ENCODE data around the gene SQOR. TPM values are rescaled to one million over a fixed set of nuclear protein-coding genes. Genes with fewer than 3 reads are reported as not detected.

Gene SQOR
- total RNA-seq, 1 experiment from 2014 or later = 40.9 TPM

DNA sequence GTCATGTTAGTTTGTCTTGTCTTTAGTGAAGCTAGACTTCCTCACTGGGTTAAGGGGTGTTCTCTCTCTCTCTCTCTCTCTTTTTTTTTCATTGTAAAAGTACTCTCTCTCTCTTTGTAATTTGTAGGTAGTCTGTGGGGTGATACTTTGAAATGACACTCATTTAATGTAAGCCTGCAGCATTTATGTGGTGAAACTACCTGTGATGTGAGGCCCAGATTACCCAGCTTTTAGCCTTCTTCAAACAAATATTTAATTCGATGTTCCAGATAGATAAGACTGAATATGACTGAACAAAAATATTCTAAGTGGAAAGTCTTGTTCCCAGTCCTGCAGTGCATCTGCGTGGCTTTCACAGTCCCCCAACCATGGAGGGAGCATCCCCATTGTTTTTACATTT, 49.7 kb downstream of the SQOR start:
- H3K9me2 ChIP-seq (ENCODE audit: insufficient read depth) = no peaks in the 10 kb centered on the region
- no peak overlapping the region for H3K27ac ChIP-seq
- H3K36me3 ChIP-seq (ENCODE audit: low read depth) = no peaks in the 10 kb centered on the region
- H3K9me3 ChIP-seq (ENCODE audit: insufficient read depth, low read depth) = no peaks in the 10 kb centered on the region
- ChIA-PET POLR2A (ENCODE audit: unreplicated experiment) (no interaction called here), CTCF (interaction anchor here (0.6 kb wide), 1 partner anchor 17 kb away, joined by 3 read pairs; no protein-coding TSS in a partner anchor)
- intact Hi-C loops (cut with micrococcal nuclease; ENCODE audit: unreplicated experiment) = no loop called here
- no peak overlapping the region for H3K4me2 ChIP-seq
- no peaks in the 10 kb centered on the region for H3K4me1 ChIP-seq (replicated peaks; ENCODE audit: insufficient read depth)
- BruUV-seq (replicated peaks) = no TSS peak
- H3K79me2 ChIP-seq (ENCODE audit: low read depth) = no peaks in the 10 kb centered on the region
- H4K20me1 ChIP-seq (ENCODE audit: insufficient read depth) = no peaks in the 10 kb centered on the region
- no peak overlapping the region for H3K4me3 ChIP-seq
- no peak overlapping the region for H2AFZ ChIP-seq
- no peak for DNase-seq
- TF ChIP-seq, protein P1, sequence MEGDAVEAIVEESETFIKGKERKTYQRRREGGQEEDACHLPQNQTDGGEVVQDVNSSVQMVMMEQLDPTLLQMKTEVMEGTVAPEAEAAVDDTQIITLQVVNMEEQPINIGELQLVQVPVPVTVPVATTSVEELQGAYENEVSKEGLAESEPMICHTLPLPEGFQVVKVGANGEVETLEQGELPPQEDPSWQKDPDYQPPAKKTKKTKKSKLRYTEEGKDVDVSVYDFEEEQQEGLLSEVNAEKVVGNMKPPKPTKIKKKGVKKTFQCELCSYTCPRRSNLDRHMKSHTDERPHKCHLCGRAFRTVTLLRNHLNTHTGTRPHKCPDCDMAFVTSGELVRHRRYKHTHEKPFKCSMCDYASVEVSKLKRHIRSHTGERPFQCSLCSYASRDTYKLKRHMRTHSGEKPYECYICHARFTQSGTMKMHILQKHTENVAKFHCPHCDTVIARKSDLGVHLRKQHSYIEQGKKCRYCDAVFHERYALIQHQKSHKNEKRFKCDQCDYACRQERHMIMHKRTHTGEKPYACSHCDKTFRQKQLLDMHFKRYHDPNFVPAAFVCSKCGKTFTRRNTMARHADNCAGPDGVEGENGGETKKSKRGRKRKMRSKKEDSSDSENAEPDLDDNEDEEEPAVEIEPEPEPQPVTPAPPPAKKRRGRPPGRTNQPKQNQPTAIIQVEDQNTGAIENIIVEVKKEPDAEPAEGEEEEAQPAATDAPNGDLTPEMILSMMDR (conservative IDR thresholded peaks at IDR 0.05) = no peak
- TF ChIP-seq EZH2 (IDR thresholded peaks at IDR 0.05; ENCODE audit: low read depth) = no peak
- no peaks in the 10 kb centered on the region for H3F3A ChIP-seq (ENCODE audit: insufficient read depth, low read depth)
- no peaks in the 10 kb centered on the region for H3K27me3 ChIP-seq (ENCODE audit: insufficient read depth, low read depth)

GRCh38 chr15:45689616-45690015, 54.8 kb downstream of the SQOR start:
- H3K27me3 ChIP-seq (ENCODE audit: insufficient read depth, low read depth) = no peaks in the 10 kb centered on the region
- H3K4me1 ChIP-seq (replicated peaks; ENCODE audit: insufficient read depth) = no peaks in the 10 kb centered on the region
- TF ChIP-seq EZH2 (IDR thresholded peaks at IDR 0.05; ENCODE audit: low read depth) = no peak
- TF ChIP-seq, protein P1 (conservative IDR thresholded peaks at IDR 0.05) = no peak
- POLR2A ChIA-PET (ENCODE audit: unreplicated experiment) = no interaction called here
- intact Hi-C loops (cut with micrococcal nuclease; ENCODE audit: unreplicated experiment) = no loop called here
- no peaks in the 10 kb centered on the region for H3F3A ChIP-seq (ENCODE audit: insufficient read depth, low read depth)
- H3K79me2 ChIP-seq (ENCODE audit: low read depth) = no peaks in the 10 kb centered on the region
- H3K27ac ChIP-seq = no peak overlapping the region
- no peaks in the 10 kb centered on the region for H4K20me1 ChIP-seq (ENCODE audit: insufficient read depth)
- H3K36me3 ChIP-seq (ENCODE audit: low read depth) = no peaks in the 10 kb centered on the region
- H3K4me3 ChIP-seq = no peak overlapping the region
- no peaks in the 10 kb centered on the region for H3K9me2 ChIP-seq (ENCODE audit: insufficient read depth)
- CTCF ChIA-PET = no interaction called here
- BruUV-seq (replicated peaks) = no TSS peak
- H3K4me2 ChIP-seq = no peak overlapping the region
- no peaks in the 10 kb centered on the region for H3K9me3 ChIP-seq (ENCODE audit: insufficient read depth, low read depth)
- H2AFZ ChIP-seq = no peak overlapping the region
- no peak for DNase-seq

GRCh38 chr15:45690581-45691260, 55.9 kb downstream of the SQOR start:
- no peak for DNase-seq
- H3K4me2 ChIP-seq = no peak overlapping the region
- no peaks in the 10 kb centered on the region for H3K9me3 ChIP-seq (ENCODE audit: insufficient read depth, low read depth)
- no peaks in the 10 kb centered on the region for H3K36me3 ChIP-seq (ENCODE audit: low read depth)
- no peaks in the 10 kb centered on the region for H4K20me1 ChIP-seq (ENCODE audit: insufficient read depth)
- TF ChIP-seq, protein P1 (conservative IDR thresholded peaks at IDR 0.05) = no peak
- TF ChIP-seq EZH2 (IDR thresholded peaks at IDR 0.05; ENCODE audit: low read depth) = no peak
- intact Hi-C loops (cut with micrococcal nuclease; ENCODE audit: unreplicated experiment) = no loop called here
- no peak overlapping the region for H3K4me3 ChIP-seq
- H3K79me2 ChIP-seq (ENCODE audit: low read depth) = no peaks in the 10 kb centered on the region
- H3K4me1 ChIP-seq (replicated peaks; ENCODE audit: insufficient read depth) = no peaks in the 10 kb centered on the region
- H3K27me3 ChIP-seq (ENCODE audit: insufficient read depth, low read depth) = no peaks in the 10 kb centered on the region
- no peaks in the 10 kb centered on the region for H3F3A ChIP-seq (ENCODE audit: insufficient read depth, low read depth)
- CTCF ChIA-PET = no interaction called here
- H3K9me2 ChIP-seq (ENCODE audit: insufficient read depth) = no peaks in the 10 kb centered on the region
- H2AFZ ChIP-seq = no peak overlapping the region
- no TSS peak for BruUV-seq (replicated peaks)
- POLR2A ChIA-PET (ENCODE audit: unreplicated experiment) = no interaction called here
- no peak overlapping the region for H3K27ac ChIP-seq

All from PC-9 (cell line).